Subcutaneous adipose tissue (tissue), 4 donors: ENCODE measurements around the gene RAB4A. TPM values are rescaled to one million over a fixed set of nuclear protein-coding genes. Genes with fewer than 3 reads are reported as not detected.

Experiments used
- total RNA-seq, 4 donors: library from RNA; depleted of rRNA; stranded (reverse); fragments of >200 nt; gene quantifications; one replicate each; pipeline ENCODE4 v1.1.0, GENCODE V29; 2016
- TF ChIP-seq, protein P1 (sequence below): fragments of 450-650 bp; IDR thresholded peaks from one replicate; pipeline ENCODE4 v1.5.1; 2016; ENCODE audit warnings: low read depth, mild to moderate bottlenecking, control low read depth, antibody characterized with exemption, moderate library complexity

RAB4A gene
- total RNA-seq, 4 donors from 2014 or later: 26.0 to 46.2 (median 37.5) TPM

DNA sequence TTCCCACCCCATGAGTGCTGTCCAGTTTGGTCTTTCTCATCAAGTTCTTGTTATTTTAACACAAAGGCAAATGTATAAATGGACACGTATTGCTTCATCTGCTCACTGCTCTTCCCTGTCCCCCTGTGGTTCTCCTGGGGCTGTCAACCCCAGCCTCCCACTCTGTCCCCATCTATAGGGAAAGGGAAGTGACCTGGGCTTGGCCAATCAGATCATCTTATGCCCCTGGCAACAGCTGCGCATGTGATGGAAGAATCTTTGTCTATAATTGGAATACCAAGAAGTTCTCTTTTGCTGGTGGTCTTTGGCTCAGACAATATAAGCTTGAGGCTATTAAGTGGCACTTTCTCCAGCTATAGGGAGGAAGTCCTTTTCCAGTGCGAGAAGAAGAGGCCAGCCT, 76.6 kb downstream of the RAB4A start:
- TF ChIP-seq, protein P1, sequence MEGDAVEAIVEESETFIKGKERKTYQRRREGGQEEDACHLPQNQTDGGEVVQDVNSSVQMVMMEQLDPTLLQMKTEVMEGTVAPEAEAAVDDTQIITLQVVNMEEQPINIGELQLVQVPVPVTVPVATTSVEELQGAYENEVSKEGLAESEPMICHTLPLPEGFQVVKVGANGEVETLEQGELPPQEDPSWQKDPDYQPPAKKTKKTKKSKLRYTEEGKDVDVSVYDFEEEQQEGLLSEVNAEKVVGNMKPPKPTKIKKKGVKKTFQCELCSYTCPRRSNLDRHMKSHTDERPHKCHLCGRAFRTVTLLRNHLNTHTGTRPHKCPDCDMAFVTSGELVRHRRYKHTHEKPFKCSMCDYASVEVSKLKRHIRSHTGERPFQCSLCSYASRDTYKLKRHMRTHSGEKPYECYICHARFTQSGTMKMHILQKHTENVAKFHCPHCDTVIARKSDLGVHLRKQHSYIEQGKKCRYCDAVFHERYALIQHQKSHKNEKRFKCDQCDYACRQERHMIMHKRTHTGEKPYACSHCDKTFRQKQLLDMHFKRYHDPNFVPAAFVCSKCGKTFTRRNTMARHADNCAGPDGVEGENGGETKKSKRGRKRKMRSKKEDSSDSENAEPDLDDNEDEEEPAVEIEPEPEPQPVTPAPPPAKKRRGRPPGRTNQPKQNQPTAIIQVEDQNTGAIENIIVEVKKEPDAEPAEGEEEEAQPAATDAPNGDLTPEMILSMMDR: no peak

DNA sequence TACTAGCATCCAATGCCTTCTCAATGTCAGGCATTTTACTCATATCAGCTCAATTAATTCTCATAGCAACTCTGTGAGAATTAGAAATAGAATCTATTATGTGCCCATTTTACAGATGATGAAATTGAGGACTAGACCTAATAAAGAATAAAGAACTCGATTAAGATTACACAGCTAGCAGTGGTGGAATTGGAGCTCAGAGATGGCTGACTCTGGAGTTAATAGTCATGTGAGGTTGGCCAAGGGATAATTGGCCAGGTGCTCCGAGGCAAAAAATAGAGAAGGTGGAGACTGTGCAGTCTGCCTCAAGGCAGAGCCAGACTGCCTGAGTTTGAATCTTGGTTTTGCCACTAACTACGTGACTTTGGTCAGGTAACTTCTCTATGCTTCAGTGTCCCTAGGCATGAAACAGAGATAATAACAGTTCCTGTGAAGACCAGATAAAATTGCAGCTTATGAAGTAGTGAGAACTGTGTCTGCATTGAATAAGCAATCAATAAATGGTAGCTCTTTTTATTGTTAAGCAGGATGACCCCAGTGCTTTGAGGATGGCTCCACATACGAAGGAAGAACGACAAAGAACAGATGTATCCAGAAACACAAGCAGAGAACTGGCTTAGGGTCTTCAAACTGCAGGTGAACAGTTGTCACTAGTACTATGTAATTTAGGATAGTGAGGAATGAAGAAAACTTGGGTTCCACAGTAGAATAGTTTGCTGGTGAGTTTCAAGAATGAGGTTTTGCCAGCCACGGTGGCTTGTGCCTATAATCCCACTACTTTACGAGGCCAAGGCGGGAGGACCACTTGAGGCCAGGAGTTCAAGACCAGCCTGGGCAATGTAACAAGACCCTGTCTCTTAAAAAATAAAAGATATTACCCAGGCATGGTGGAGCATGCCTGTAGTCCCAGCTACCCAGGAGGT, 78.8 kb downstream of the RAB4A start:
- TF ChIP-seq, protein P1: no peak

- TF ChIP-seq, protein P1: no peak
These were observed 82.1 kb downstream of the RAB4A start for GRCh38 chr1:229352975-229353374.

DNA sequence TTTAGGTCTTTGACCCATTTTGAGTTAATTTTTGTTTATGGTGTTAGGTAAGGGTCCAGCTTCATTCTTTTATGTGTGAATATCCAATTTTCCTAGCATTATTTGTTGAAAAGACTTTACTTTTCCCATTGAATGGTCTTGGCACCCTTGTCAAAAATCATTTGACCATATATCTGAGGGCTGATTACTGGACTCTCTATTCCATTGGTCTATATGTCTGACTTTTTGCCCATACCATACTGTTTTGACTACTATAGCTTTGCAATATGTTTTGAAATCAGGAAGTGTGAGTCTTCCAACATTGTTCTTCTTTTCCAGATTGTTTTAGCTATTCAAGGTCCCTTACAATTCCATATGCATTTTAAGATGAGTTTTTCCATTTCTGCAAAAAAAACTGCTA, 83.3 kb downstream of the RAB4A start:
- TF ChIP-seq, protein P1: no peak

Other genes starting within 250 kb of the RAB4A start
- gene CCSAP, start 71.9 kb downstream of the RAB4A start, total RNA-seq: 10 to 100 TPM in 1 of 4 donors, 1 to 10 TPM in 3; 5.4 to 15.6 (median 7.1) TPM
- gene ACTA1, start 163.0 kb downstream of the RAB4A start, total RNA-seq: not detected
- gene NUP133, start 237.2 kb downstream of the RAB4A start, total RNA-seq: 10 to 100 TPM; 22.6 to 52.5 (median 25.8) TPM